ENCODE measurements around the gene SRGN.

SRGN gene

DNA sequence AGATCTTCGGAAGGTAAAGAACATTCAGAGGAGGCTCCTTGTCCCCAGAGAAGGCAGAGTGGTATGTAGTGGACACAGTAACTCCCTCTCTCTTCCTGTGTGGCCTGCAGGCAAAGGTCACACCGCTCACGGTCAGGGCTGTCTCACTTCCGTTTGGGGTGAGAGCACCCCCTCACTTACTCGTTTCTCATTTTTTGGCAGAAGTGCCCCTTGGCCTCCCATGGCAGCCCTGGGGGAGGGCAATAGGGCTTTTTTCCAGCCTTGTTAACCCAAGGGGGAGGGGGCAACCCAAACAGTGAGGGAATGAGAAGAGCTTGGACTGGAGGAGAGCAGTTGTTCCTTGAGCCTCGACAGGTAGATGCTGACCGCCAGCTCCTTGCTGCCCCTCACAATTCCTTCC, 31.8 kb upstream of the SRGN start:
- TF ChIP-seq, protein P1, sequence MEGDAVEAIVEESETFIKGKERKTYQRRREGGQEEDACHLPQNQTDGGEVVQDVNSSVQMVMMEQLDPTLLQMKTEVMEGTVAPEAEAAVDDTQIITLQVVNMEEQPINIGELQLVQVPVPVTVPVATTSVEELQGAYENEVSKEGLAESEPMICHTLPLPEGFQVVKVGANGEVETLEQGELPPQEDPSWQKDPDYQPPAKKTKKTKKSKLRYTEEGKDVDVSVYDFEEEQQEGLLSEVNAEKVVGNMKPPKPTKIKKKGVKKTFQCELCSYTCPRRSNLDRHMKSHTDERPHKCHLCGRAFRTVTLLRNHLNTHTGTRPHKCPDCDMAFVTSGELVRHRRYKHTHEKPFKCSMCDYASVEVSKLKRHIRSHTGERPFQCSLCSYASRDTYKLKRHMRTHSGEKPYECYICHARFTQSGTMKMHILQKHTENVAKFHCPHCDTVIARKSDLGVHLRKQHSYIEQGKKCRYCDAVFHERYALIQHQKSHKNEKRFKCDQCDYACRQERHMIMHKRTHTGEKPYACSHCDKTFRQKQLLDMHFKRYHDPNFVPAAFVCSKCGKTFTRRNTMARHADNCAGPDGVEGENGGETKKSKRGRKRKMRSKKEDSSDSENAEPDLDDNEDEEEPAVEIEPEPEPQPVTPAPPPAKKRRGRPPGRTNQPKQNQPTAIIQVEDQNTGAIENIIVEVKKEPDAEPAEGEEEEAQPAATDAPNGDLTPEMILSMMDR (IDR thresholded peaks at IDR 0.05): no peak

DNA sequence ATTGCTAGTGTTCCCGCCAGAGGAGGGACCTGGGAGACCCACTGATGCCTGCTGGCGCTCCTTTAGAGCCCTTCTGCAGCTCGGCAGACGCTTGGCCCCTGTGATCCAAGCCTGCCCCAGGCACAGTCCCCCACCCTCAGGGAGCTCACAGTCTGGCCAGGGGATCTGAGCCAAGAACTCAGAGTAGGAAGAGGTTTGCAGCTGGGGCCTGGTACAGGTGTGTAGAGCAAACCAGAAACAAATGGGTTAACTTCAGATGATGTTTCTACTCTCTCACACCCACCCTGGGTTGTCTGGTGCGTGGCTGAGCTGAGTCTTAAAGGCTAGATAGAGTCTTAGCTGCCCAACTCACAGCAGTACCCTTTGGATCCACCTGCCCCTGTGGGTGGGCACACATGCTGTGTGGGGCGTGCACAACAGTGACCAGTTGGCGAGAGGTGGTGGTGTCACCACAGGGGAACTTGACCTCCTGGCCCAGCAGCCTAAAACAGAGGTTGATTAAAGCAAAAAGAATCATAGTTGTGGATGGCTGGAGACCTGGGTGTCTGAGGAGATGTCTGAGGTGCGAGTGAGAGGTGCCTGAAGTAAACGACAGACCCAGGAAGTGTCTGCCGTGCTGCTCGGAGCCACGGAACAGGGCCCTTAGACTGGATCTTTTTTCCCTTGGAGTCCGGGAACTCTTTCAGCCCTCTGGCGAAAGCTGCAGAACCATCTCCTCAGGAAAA, 31.2 kb upstream of the SRGN start:
- TF ChIP-seq, protein P1 (IDR thresholded peaks at IDR 0.05): no peak

DNA sequence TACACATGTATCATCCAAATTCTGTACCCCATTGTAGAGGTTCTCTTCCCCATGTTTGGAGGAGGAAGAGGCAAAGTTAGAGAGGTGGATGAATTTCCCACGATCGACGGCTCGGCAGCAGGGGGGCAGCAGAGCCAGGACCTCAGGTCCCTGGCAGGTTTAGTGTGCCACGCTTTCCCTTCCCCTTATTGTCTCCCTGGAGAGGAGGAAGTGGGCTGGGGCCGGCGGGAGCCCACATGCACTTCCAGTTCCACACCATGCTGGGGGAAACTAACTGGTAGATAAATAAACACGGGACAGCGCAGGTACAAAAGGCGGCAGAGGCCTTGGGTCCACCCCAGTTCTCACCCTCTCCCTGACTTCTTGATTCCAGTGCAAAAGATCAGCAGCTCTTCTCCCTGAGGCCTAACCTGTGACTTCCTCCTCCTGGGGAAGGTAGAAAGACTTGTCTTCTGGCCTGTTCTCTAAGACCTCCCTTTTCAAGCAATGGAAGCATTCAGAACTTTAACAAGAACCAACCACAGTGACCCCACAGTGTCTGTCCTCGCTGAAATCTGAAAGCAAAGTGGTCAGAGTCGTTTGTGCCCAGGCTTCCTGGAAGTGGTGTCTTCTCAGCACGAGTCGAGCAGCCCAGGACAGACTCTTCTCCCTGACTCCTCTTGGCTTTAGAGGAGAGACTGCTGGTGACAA, 30.5 kb upstream of the SRGN start:
- TF ChIP-seq, protein P1 (IDR thresholded peaks at IDR 0.05): no peak

DNA sequence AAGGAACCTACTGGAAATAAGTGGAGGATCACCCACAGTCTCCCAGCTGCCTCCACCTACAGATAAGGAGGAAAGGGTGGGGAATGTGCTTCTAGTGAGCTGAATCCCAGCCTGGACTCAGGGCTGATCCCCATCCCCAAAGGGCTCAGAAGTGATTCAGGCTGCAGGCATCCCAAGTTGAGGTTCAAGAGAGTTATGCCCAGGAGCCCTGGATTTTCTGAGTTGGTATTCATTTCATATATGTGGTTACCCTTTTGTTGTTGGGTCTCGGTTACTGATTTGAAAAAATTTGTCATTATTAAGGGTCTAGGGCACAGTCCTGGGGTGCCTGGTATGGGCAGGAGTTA, 30.0 kb upstream of the SRGN start:
- TF ChIP-seq, protein P1 (IDR thresholded peaks at IDR 0.05): no peak

DNA sequence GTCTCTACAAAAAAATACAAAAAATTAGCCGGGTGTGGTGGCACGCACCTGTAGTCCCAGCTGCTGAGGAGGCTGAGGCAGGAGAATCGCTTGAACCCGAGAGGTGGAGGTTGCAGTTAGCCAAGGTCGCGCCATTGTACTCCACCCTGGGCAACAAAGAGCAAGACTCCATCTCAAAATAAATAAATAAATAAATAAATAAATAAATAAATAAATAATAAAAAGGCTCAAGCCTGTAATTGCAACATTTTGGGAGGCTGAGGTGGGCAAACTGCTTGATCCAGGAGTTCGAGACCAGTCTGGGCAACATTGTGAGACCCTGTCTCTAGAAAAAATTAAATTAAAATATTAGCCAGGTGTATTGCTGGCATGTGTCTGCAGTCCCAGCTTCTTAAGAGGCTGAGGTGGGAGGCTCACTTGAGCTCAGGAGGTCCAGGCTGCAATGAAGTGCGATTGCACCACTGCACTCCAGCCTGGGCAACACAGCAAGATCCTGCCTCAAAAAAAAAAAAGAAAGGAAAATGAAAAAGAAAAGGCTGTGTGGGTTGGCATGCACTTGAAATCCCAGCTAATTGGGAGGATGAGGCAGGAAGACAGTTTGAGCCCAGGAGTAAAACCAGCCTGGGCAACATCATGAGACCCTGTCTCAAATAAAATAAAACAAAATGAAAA, 27.6 kb upstream of the SRGN start:
- TF ChIP-seq, protein P1 (IDR thresholded peaks at IDR 0.05): no peak

DNA sequence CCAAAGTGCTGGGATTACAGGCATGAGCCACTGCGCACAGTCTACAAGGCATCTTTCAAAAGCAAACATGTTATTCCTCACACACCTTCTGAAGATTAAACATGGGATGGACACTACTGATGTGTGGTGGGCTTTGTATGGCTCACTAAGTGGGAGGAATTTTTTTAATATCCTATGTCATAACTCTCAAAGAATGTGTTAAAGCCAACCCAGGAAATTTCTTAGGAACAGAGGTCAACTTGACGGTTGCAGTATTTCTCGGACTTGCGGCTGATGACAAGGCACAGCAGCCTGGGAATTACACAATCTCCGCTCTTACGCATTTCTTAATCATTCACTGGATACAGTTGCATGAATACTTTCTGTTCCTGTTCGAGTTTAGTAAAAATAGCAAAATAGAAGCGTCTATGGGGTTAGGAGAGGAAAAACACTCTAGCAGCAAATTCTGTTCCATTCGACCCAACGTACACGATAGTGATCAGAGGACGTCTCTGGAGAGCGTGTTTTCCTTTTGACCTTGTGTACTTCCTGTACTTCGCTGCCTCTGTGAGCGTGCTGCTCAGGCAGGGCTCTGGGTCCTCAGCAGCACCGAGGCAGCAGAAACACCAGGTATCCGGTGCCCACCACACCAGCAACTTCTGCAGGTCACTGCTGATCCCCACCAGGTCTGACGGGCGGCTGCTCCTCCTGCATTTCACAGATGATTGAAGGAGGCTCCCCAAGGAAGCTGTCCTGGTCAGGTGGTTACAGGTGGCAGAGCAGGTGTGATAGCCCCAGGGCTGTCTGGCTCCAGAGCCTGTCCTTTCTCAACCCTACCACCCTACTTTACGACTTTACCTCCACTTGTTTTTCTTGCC, 26.4 kb upstream of the SRGN start:
- TF ChIP-seq, protein P1 (IDR thresholded peaks at IDR 0.05): no peak

DNA sequence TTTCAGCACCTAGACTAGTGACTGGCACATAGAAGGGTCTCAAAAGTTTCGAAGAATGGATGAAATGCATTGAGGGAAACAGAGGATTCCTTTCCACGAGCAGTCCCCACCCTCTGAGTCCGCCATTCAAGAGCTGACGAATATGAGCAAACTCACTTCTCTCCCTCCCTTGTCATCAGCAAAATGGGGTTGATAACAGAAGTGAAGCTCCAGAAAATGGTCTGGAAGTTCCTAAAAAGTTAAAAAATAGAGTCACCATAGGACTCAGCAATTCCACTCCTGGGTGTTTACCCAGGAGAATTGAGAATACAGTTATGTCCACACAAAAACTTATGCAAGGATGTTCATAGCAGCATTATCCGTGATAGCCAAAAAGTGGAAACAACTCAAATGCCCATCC, 25.0 kb upstream of the SRGN start:
- TF ChIP-seq, protein P1 (IDR thresholded peaks at IDR 0.05): no peak

Data from LNCAP (cell line).